22Rv1 (cell line): ENCODE data around the gene CDH9.

Experiments
- CTCF ChIP-seq: fragments of 450-650 bp; IDR thresholded peaks from 2 replicates; pipeline ENCODE4 v1.5.1; 2017; ENCODE audit warnings: mild to moderate bottlenecking
- ZFX ChIP-seq: fragments of 450-650 bp; IDR thresholded peaks from 2 replicates; pipeline ENCODE4 v1.6.1; 2017; ENCODE audit warnings: antibody characterized with exemption, borderline replicate concordance

GRCh38 chr5:26986985-26987384, 51.4 kb downstream of the CDH9 start:
- no peak for TF ChIP-seq CTCF
- TF ChIP-seq ZFX = no peak
